Left ventricle myocardium inferior (tissue), 1 donor: ENCODE data around the gene DSN1. TPM values are rescaled to one million over a fixed set of nuclear protein-coding genes. Genes with fewer than 3 reads are reported as not detected.
A peak's percentile ranks its signal among the peaks of the same experiment; 100 is the strongest.

Experiments used
- DNase-seq: peaks from one replicate; pipeline ENCODE4 v3.0.0-alpha.2; 2020
- H3K27ac ChIP-seq: fragments of 200-600 bp; replicated peaks from 2 replicates; pipeline ENCODE4 v1.8.0; 2021
- H3K27me3 ChIP-seq: fragments of 200-600 bp; 2 replicates; pipeline ENCODE4 v1.8.0; 2021; ENCODE audit warnings: low read depth
- H3K36me3 ChIP-seq: fragments of 200-600 bp; 2 replicates; pipeline ENCODE4 v1.8.0; 2021
- H3K4me1 ChIP-seq: fragments of 200-600 bp; 2 replicates; pipeline ENCODE4 v1.8.0; 2021
- H3K4me3 ChIP-seq: fragments of 200-600 bp; 2 replicates; pipeline ENCODE4 v1.8.0; 2021; ENCODE audit warnings: mild to moderate bottlenecking, moderate library complexity
- H3K9me3 ChIP-seq: fragments of 200-600 bp; replicated peaks from 2 replicates; pipeline ENCODE4 v1.8.0; 2021
- intact Hi-C: fragments of 100-400 bp; cut with micrococcal nuclease; formaldehyde crosslinking; loops from one replicate; pipeline ENCODE4 v1.11.0; 2022
- total RNA-seq: library from RNA; stranded (reverse); fragmentation: NEBNext Ultra II Directional; extraction: Animal tissue kit (Norgen Biotek cat#: 25700); gene quantifications from one replicate; pipeline ENCODE4 v1.2.1, GENCODE V29; 2021
- TF ChIP-seq, protein P1 (sequence below): fragments of 200-600 bp; IDR thresholded peaks from 2 replicates; pipeline ENCODE4 v1.8.0; 2021; ENCODE audit warnings: antibody characterized with exemption, mild to moderate bottlenecking, borderline replicate concordance
- donor health status: DM: no; HTN: yes; CAD: no; lungs with severe emphysema.

Gene DSN1
- total RNA-seq, 1 donor from 2014 or later, result 4.8 TPM

- H3K27ac ChIP-seq, result no peak overlapping the region
- H3K36me3 ChIP-seq, result peaks cover 93% of the 10 kb centered on the region
- H3K9me3 ChIP-seq, result no peaks in the 10 kb centered on the region
- H3K27me3 ChIP-seq, result no peaks in the 10 kb centered on the region
- TF ChIP-seq, protein P1, sequence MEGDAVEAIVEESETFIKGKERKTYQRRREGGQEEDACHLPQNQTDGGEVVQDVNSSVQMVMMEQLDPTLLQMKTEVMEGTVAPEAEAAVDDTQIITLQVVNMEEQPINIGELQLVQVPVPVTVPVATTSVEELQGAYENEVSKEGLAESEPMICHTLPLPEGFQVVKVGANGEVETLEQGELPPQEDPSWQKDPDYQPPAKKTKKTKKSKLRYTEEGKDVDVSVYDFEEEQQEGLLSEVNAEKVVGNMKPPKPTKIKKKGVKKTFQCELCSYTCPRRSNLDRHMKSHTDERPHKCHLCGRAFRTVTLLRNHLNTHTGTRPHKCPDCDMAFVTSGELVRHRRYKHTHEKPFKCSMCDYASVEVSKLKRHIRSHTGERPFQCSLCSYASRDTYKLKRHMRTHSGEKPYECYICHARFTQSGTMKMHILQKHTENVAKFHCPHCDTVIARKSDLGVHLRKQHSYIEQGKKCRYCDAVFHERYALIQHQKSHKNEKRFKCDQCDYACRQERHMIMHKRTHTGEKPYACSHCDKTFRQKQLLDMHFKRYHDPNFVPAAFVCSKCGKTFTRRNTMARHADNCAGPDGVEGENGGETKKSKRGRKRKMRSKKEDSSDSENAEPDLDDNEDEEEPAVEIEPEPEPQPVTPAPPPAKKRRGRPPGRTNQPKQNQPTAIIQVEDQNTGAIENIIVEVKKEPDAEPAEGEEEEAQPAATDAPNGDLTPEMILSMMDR, result no peak
- intact Hi-C loops, result no loop called here
- H3K4me3 ChIP-seq, result no peak overlapping the region
- H3K4me1 ChIP-seq, result peaks cover 26% of the 10 kb centered on the region
- DNase-seq, result no peak
These were observed 20.5 kb upstream of the DSN1 start for GRCh38 chr20:36794116-36794474.

DNA sequence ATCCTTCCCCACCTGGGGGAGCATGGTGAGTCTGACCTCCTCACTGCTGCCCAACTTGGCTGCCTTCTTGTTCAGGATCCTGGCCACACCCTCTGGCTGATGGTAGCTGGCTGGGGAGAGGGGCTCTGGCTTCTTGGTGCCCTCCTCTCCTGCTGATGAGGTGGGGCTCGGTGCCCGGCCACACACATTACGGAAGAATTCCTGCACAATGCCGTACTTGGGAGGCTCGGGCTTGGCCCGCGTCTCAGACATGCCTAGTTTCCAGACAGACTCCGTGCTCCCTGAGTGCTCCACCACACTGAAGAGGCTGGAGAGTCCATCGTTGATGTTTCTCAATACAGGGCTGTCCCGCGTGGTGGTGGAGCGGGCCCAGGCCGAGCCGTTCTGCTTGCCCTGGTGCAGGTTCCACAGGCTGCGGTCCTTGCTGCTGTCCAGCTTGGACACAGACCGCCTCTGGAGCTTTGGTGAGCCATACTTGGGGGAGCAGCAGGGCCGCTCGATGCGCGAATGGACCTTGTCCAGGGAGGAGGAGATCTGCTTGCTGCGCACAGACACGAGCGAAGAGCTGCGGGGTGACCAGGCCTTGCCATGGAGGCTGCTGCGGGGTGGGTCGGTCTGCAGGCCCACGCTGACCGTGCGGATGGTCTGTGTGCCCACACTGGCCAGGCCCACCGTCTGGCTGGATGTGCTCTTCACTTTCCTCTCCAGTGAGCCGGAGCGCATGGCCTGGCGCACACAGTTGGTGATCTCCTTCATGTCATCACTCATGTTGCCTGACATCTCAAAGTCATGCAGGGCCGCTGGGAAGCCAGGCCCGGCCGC lies 19.9 kb upstream of the DSN1 start:
- peaks cover 26% of the 10 kb centered on the region for H3K4me1 ChIP-seq
- intact Hi-C loops, result no loop called here
- H3K27me3 ChIP-seq, result no peaks in the 10 kb centered on the region
- no peak overlapping the region for H3K4me3 ChIP-seq
- peaks cover 93% of the 10 kb centered on the region for H3K36me3 ChIP-seq
- TF ChIP-seq, protein P1, result no peak
- no peak for DNase-seq
- no peak overlapping the region for H3K27ac ChIP-seq
- H3K9me3 ChIP-seq, result no peaks in the 10 kb centered on the region

DNA sequence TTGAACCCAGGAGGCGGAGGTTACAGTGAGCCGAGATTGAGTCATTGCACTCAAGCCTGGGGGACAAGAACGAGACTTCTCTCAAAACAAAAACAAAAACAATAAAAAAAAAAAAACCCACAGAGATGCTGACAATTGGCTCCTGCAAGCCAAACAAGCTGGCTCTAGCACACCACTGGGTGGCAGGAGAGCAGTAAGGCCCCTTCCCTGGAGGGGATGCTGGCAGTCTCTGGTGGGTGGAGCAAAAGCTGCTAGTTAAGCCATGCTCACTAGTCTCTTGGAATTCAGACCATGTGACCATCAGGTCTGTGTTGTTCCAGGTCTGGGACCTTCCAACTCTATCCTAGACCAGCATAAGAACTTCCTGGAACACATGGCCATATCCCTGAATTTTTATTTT lies 18.9 kb upstream of the DSN1 start:
- Histone ChIP-seq H3K4me1 (peaks cover 26% of the 10 kb centered on the region), H3K9me3 (no peaks in the 10 kb centered on the region), H3K27ac (no peak overlapping the region), H3K36me3 (peaks cover 86% of the 10 kb centered on the region), H3K27me3 (no peaks in the 10 kb centered on the region), H3K4me3 (no peak overlapping the region)
- intact Hi-C loops, result no loop called here
- DNase-seq, result no peak
- TF ChIP-seq, protein P1, result peak; percentile 56

DNA sequence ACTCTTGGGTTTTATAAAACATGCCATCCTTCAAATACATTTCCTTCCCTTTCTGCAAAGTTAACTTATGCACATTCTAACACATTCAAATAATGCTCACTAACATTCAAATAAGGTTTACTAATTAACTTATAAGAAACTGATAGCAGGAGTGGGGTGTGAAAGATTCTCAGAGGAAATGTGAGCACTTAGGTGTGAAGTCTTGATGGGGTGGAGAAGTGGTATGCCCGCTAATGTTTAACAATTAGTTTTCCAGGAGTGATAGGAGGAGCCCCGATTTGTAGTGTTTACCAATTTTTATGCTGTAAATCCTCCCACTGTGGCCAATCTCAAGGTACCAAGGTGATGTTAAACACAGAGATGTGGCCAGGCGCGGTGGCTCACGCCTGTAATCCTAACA lies 18.3 kb upstream of the DSN1 start:
- no peak overlapping the region for H3K27ac ChIP-seq
- peaks cover 26% of the 10 kb centered on the region for H3K4me1 ChIP-seq
- H3K36me3 ChIP-seq, result peaks cover 82% of the 10 kb centered on the region
- no peak overlapping the region for H3K4me3 ChIP-seq
- intact Hi-C loops, result no loop called here
- H3K9me3 ChIP-seq, result no peaks in the 10 kb centered on the region
- DNase-seq, result no peak
- TF ChIP-seq, protein P1, result no peak
- no peaks in the 10 kb centered on the region for H3K27me3 ChIP-seq

- TF ChIP-seq, protein P1, result no peak
- intact Hi-C loops, result no loop called here
- DNase-seq, result no peak
- no peaks in the 10 kb centered on the region for H3K27me3 ChIP-seq
- no peak overlapping the region for H3K4me3 ChIP-seq
- peaks cover 79% of the 10 kb centered on the region for H3K36me3 ChIP-seq
- H3K4me1 ChIP-seq, result peaks cover 21% of the 10 kb centered on the region
- H3K27ac ChIP-seq, result no peak overlapping the region
- H3K9me3 ChIP-seq, result no peaks in the 10 kb centered on the region
These were observed 13.1 kb upstream of the DSN1 start for GRCh38 chr20:36786663-36787062.
